ENCODE measurements around the gene FAM169A. TPM values are rescaled to one million over a fixed set of nuclear protein-coding genes. Genes with fewer than 3 reads are reported as not detected.
"Not testable (repeated sequence)": the region's sequence is repeated elsewhere in the genome, so short reads cannot be mapped to it uniquely, and the experiment has no call there.

Gene FAM169A
- total RNA-seq, 1 donor from 2014 or later = 3.2 TPM

DNA sequence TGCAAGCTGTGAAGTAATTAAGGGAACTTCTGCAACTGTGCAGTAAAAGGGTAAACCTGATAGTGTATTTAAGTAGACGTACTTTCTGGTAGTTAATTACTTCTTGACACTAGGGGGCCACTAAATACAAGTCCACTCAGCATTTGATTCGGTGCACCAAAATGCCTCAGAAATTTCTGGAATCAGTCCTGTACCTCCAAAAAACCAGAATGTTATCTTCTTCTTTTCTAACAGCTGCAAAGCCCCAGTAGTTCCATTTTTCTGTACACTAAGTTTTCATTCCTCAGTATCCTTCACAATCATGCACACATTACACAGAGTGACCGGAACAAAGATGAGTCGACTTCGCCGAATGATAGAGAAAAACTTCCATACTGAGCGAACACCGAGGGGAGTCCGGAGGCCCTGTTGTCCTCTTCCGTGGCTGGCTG, 99.8 kb downstream of the FAM169A start:
- Mint-ChIP-seq H3K36me3 (ENCODE audit: low read depth) (peaks cover 27% of the 10 kb centered on the region), H3K4me3 (peak overlapping the region; percentile 98)

DNA sequence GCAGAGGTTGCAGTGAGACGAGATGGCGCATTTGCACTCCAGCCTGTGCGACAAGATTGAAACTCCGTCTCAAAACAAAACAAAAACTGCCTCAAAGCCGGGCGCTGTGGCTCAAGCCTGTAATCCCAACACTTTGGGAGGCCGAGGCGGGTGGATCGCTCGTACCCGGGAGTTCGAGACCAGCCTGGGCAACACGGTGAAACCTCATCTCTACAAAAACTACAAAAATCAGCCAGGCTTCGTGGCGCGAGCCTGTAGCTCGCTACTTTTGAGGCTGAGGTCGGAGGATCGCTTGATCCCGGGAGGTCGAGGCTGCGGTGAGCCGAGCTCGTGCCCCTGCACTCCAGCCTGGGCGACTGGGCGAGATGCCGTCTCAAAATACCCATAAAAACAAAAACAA, 100.3 kb downstream of the FAM169A start:
- peaks cover 25% of the 10 kb centered on the region for H3K4me1 Mint-ChIP-seq (ENCODE audit: low read depth)
- no peak for DNase-seq (ENCODE audit: low spot score)
- no peak overlapping the region for H3K27ac Mint-ChIP-seq
- peaks cover 27% of the 10 kb centered on the region for H3K36me3 Mint-ChIP-seq (ENCODE audit: low read depth)
- H3K4me3 Mint-ChIP-seq = peak overlapping the region; percentile 98
- H3K27me3 Mint-ChIP-seq (ENCODE audit: insufficient read depth) = no peaks in the 10 kb centered on the region
- H3K9me3 Mint-ChIP-seq = no peaks in the 10 kb centered on the region
- intact Hi-C loops (cut with micrococcal nuclease) = loop anchor here (1.0 to 10.0 kb wide), 10 partner anchors 81 to 1491 kb away; partner anchors contain the start of genes BTF3, ENC1, GCNT4 and HEXB

More for the DNA sequence above, 99.8 kb downstream of the FAM169A start:
- Mint-ChIP-seq H3K27me3 (ENCODE audit: insufficient read depth) (no peaks in the 10 kb centered on the region), H3K9me3 (no peaks in the 10 kb centered on the region), H3K4me1 (ENCODE audit: low read depth) (peaks cover 23% of the 10 kb centered on the region), H3K27ac (peak overlapping the region; percentile 98)
- intact Hi-C loops (cut with micrococcal nuclease) = loop anchor here (1.0 to 10.0 kb wide), 10 partner anchors 81 to 1491 kb away; partner anchors contain the start of genes BTF3, ENC1, GCNT4 and HEXB
- DNase-seq (ENCODE audit: low spot score) = peak; percentile 4

DNA sequence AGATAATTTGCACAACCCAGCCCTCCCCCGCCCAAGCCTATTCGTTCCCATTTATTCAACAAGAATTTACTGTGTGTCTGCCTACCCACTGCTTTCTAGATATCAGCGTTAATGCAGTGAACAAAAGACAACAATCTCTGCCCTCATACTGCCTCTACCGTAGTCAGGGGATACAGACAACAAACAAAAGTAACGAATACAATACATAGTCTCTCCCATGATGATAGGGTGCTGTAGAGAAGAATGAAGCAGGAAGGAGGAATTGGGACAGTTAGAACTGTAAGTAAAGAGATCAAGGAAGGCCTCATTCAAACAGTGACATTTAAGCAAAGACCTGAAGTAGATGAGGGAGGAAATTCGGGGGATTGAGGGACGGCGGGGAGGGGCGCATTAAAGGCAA, 101.0 kb downstream of the FAM169A start:
- Mint-ChIP-seq H3K4me3 (peak overlapping the region; percentile 98), H3K9me3 (no peaks in the 10 kb centered on the region), H3K36me3 (ENCODE audit: low read depth) (peaks cover 26% of the 10 kb centered on the region), H3K27ac (peak overlapping the region; percentile 75), H3K27me3 (ENCODE audit: insufficient read depth) (no peaks in the 10 kb centered on the region), H3K4me1 (ENCODE audit: low read depth) (peaks cover 30% of the 10 kb centered on the region)
- DNase-seq (ENCODE audit: low spot score) = no peak
- intact Hi-C loops (cut with micrococcal nuclease) = loop anchor here (5.0 to 10.0 kb wide), 5 partner anchors 87 to 1492 kb away; partner anchors contain the start of genes ENC1 and POC5

DNA sequence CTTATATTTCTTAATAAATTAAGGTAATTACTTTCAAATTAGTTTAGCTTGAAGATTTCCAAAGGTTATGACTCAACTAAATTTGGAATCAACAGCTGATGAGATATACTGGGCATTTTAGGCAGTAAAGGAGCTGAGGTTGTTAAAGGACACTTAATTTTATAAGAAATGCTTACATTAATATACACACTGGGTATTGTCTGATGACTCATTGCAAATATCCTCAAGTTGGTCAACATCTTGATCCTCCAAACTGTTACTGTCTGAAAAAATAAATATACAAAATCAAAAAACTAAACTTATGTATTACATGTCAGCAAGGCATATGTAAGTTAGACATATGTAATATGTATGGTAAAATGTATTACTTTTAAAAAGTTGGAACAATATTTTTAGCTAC, 102.7 kb downstream of the FAM169A start:
- Mint-ChIP-seq H3K27me3 (ENCODE audit: insufficient read depth) (no peaks in the 10 kb centered on the region), H3K4me1 (ENCODE audit: low read depth) (peaks cover 25% of the 10 kb centered on the region), H3K9me3 (no peaks in the 10 kb centered on the region), H3K4me3 (no peak overlapping the region), H3K27ac (no peak overlapping the region), H3K36me3 (ENCODE audit: low read depth) (peaks cover 22% of the 10 kb centered on the region)
- intact Hi-C loops (cut with micrococcal nuclease) = loop anchor here (10.0 kb wide), 1 partner anchor 951 kb away; the partner anchor contains the start of gene POC5
- DNase-seq (ENCODE audit: low spot score) = no peak

DNA sequence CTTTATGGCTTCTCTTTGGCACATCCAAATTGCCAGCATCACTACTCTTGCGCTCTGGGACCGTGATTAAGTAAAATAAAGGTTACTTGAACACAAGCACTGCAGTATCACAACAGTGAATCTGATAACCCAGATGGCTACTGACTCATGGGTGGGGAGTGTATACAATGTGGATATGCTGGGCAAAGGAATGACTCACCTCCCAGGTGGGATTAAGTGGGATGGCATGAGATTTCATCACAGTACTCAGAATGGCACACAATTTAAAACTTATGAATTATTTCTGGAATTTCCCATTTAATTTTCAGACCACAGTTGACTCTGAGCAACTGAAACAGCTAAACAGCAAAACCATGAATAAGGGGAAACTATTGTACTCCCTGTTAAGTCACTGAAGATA, 103.6 kb downstream of the FAM169A start:
- no peaks in the 10 kb centered on the region for H3K27me3 Mint-ChIP-seq (ENCODE audit: insufficient read depth)
- intact Hi-C loops (cut with micrococcal nuclease) = loop anchor here (10.0 kb wide), 1 partner anchor 952 kb away; the partner anchor contains the start of gene POC5
- peaks cover 20% of the 10 kb centered on the region for H3K4me1 Mint-ChIP-seq (ENCODE audit: low read depth)
- DNase-seq (ENCODE audit: low spot score) = no peak
- no peaks in the 10 kb centered on the region for H3K9me3 Mint-ChIP-seq
- H3K36me3 Mint-ChIP-seq (ENCODE audit: low read depth) = peaks cover 22% of the 10 kb centered on the region
- no peak overlapping the region for H3K4me3 Mint-ChIP-seq
- peak overlapping the region; percentile 45 for H3K27ac Mint-ChIP-seq

DNA sequence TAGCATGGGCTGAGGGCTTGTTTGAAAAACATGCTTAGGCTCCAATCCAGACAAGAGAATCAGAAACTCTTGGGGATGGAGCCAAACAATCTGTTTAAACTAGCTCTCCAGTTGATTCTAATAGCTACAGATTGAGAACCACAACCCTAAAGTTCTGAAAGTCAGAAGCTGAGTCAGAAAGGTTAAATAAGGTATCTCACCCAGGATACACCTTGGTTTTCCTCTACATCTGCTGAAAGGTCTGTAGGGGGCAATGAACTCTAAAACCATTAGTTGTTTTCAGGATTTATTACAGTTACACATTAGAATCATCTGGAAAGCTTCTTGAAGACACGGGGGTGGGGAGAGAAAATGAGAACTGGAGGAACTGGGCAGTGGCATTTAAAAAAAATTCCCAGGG, 104.9 kb downstream of the FAM169A start:
- no peak overlapping the region for H3K4me3 Mint-ChIP-seq
- H3K4me1 Mint-ChIP-seq (ENCODE audit: low read depth) = peaks cover 20% of the 10 kb centered on the region
- peaks cover 5% of the 10 kb centered on the region for H3K9me3 Mint-ChIP-seq
- H3K27ac Mint-ChIP-seq = no peak overlapping the region
- intact Hi-C loops (cut with micrococcal nuclease) = loop anchor here (10.0 kb wide), 1 partner anchor 954 kb away; the partner anchor contains the start of gene POC5
- peaks cover 29% of the 10 kb centered on the region for H3K36me3 Mint-ChIP-seq (ENCODE audit: low read depth)
- DNase-seq (ENCODE audit: low spot score) = no peak
- no peaks in the 10 kb centered on the region for H3K27me3 Mint-ChIP-seq (ENCODE audit: insufficient read depth)

DNA sequence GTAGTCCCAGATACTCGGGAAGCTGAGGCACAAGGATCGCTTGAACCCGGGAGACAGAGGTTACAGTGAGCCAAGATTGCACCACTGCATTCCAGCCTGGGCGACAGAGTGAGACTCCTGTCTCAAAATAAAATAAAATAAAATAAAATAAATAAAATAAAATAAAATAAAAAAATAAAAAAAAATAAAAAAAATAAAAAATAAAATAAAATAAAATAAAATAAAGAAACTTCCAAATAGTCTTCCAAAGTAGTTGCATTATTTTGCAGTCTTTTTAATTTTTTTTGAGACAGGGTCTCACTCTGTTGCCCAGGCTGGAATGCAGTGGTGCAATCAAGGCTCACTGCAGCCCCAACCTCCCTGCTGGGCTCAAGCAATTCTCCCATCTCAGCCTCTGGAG, 117.4 kb downstream of the FAM169A start:
- H3K27ac Mint-ChIP-seq; H3K27me3 Mint-ChIP-seq (ENCODE audit: insufficient read depth); H3K4me3 Mint-ChIP-seq; DNase-seq (ENCODE audit: low spot score); H3K9me3 Mint-ChIP-seq; intact Hi-C loops (cut with micrococcal nuclease); H3K4me1 Mint-ChIP-seq (ENCODE audit: low read depth): not testable (repeated sequence)
- H3K36me3 Mint-ChIP-seq (ENCODE audit: low read depth) = peaks cover 30% of the 10 kb centered on the region

DNA sequence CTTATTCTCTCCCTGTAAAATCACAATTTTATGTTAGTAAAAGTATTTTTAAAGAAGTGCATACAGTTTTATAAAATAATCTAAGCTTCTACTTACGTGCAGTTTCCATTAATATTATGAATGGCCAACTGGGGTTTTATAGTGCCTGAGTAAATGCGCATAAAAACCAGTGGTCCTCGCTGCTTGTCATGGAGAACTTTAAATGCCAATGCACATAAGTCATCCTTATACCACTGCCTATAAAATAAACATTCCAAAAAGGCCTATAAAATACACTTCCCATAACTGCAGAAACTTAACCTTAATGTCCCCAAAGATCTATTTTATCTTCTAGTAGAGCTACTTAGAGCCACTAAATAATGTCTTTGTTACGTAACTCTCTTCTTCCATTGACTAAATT, 127.8 kb downstream of the FAM169A start:
- Mint-ChIP-seq H3K27me3 (ENCODE audit: insufficient read depth) (no peaks in the 10 kb centered on the region), H3K27ac (no peak overlapping the region), H3K4me3 (no peak overlapping the region), H3K9me3 (no peaks in the 10 kb centered on the region), H3K36me3 (ENCODE audit: low read depth) (peaks cover 38% of the 10 kb centered on the region), H3K4me1 (ENCODE audit: low read depth) (no peaks in the 10 kb centered on the region)
- intact Hi-C loops (cut with micrococcal nuclease) = no loop called here
- DNase-seq (ENCODE audit: low spot score) = no peak

DNA sequence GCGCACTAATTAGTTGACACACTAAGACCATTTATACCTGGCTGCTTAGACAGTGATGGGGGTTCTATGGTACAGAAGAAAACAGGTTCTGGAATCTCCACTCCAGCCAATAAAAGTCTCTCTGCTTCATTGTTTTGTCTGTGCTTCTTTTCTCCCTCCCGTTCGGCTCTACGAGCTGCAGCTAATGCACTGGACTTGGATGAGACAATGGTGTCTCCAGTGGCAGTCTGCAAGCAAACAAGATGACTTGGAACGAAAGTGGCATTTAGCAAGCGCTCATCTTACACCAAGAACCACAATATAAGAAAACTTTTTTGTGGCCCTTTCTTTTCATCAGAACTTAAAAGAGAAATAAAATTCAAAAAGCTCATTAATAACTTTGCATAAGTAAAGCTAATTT, 129.4 kb downstream of the FAM169A start:
- Mint-ChIP-seq H3K4me1 (ENCODE audit: low read depth) (no peaks in the 10 kb centered on the region), H3K36me3 (ENCODE audit: low read depth) (peaks cover 41% of the 10 kb centered on the region), H3K9me3 (no peaks in the 10 kb centered on the region), H3K27me3 (ENCODE audit: insufficient read depth) (no peaks in the 10 kb centered on the region), H3K27ac (no peak overlapping the region), H3K4me3 (no peak overlapping the region)
- DNase-seq (ENCODE audit: low spot score) = no peak
- intact Hi-C loops (cut with micrococcal nuclease) = no loop called here

Other genes starting within 250 kb of the FAM169A start
- gene ENC1, start 225.7 kb downstream of the FAM169A start, total RNA-seq = 2.7 and 3.2 TPM in 2 replicates
- 62.7 and 71.4 TPM in 2 replicates for gene HEXB, start 181.2 kb downstream of the FAM169A start, total RNA-seq
- gene GFM2, start 99.3 kb downstream of the FAM169A start, total RNA-seq = 32.4 and 35.5 TPM in 2 replicates
- 89.0 and 94.9 TPM in 2 replicates for gene NSA2, start 99.1 kb downstream of the FAM169A start, total RNA-seq
- 0.67 and 0.96 TPM in 2 replicates for gene GCNT4, start 186.2 kb upstream of the FAM169A start, total RNA-seq